Measurements from ENCODE around the gene BBS9.

The BBS9 gene

GRCh38 chr7:33127085-33127484 lies 2.3 kb upstream of the BBS9 start:
- no peak for DNase-seq (ENCODE audit: low read depth)

- DNase-seq (ENCODE audit: low read depth) = no peak
These were observed 754 bp upstream of the BBS9 start for GRCh38 chr7:33128631-33128989.

- no peak for DNase-seq (ENCODE audit: low read depth)
These were observed 416 bp downstream of the BBS9 start for GRCh38 chr7:33129806-33130153.

GRCh38 chr7:33130184-33130583 lies 820 bp downstream of the BBS9 start:
- no peak for DNase-seq (ENCODE audit: low read depth)

GRCh38 chr7:33137103-33137502 lies 7.7 kb downstream of the BBS9 start:
- no peak for DNase-seq (ENCODE audit: low read depth)

DNA sequence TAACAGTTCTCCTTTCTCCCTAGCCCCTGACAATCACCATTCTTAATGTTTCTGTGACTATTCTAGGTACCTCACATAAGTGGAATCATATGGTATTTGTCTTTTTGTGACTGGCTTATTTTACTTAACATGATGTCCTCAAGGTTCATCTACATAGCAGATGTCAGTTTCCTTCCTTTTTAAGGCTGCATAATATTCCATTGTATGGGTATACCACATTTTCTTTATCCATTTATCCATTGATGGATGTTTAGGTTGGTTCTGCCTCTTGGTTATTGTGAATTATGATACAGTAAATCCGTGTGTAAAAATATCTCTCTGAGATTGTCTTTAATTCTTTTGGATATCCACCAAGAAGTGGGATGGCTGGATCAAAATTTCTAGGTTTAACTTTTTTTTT lies 13.2 kb downstream of the BBS9 start:
- DNase-seq (ENCODE audit: low read depth) = no peak

- no peak for DNase-seq (ENCODE audit: low read depth)
These were observed 14.8 kb downstream of the BBS9 start for GRCh38 chr7:33143996-33144718.

GRCh38 chr7:33145156-33145555 lies 15.8 kb downstream of the BBS9 start:
- no peak for DNase-seq (ENCODE audit: low read depth)

DNA sequence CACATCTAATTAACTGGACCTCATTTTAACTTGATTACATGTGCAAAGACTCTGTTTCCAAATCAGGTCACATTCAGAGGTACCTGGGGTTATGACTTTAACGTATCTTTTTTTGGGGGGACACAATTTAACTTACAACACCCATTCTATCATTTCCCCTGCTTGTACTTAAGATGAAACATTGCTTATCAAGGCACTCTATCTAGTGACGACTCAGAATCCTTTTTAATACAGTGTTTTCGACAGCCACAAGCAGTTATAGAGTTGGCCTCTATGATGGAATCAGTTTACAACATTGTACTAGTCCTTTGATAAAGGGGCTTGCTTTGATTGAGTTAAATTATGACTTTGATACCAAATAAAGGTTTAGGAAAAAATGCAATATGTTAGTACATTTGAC lies 22.7 kb downstream of the BBS9 start:
- no peak for DNase-seq (ENCODE audit: low read depth)

GRCh38 chr7:33155811-33156210 lies 26.4 kb downstream of the BBS9 start:
- DNase-seq (ENCODE audit: low read depth) = no peak

DNA sequence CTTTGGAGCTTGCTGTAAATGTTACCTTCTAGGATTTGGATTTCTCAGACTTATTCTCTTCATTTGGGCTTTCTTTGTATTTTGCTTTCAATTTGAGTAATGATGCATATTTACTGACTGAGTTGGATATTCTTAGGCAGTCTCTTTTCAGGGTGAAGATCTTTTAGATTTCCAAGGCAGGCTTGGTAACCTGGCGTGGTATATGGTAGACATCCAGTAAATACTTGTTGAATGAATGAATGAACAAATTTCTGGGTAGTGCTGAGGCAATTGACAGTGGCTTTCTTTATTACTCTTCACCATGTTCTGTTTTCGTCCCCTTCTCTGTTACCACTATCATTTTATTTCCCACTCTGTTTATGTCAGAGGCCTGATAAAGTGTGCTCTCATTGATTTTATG lies 27.1 kb downstream of the BBS9 start:
- no peak for DNase-seq (ENCODE audit: low read depth)

DNA sequence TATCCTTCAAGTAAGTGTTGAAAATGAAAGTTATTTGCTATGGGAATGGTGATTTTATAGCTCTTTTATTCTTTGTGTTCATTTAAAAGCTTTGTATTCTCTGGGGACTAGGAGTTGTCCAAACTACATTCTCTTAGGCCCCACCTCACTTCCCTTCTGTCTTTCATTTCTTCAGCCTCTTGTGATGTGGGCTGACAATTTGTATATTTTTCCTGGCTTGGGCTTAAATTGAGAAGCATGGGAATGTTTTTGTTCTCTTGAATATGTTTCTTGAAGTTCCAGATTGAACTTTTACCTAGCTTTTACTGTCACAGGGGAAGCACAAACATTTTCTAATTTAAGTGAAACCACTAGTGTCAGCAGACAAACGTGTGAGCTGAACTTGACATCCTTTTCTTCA lies 27.9 kb downstream of the BBS9 start:
- no peak for DNase-seq (ENCODE audit: low read depth)

DNA sequence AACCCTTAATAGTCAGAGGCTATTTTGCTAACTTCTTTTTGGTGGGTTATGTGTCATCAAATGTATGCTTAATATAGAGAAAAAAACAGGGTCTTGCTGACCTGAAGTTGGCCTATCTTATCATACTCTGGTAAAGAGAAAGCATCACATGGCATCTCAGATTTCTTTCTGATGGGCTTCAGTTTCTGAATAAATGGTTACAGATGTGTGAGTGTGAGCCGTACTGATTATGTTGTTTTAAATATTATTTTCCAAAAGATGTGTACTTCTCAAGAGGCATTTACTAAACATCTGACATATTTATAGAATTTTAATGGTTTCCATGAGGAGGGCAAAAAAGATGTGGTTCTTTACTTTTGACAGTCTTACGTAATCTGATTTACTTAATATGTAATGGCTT lies 28.4 kb downstream of the BBS9 start:
- no peak for DNase-seq (ENCODE audit: low read depth)

GRCh38 chr7:33177876-33178275 lies 48.5 kb downstream of the BBS9 start:
- DNase-seq (ENCODE audit: low read depth) = no peak

GRCh38 chr7:33179519-33179918 lies 50.2 kb downstream of the BBS9 start:
- DNase-seq (ENCODE audit: low read depth) = no peak

DNA sequence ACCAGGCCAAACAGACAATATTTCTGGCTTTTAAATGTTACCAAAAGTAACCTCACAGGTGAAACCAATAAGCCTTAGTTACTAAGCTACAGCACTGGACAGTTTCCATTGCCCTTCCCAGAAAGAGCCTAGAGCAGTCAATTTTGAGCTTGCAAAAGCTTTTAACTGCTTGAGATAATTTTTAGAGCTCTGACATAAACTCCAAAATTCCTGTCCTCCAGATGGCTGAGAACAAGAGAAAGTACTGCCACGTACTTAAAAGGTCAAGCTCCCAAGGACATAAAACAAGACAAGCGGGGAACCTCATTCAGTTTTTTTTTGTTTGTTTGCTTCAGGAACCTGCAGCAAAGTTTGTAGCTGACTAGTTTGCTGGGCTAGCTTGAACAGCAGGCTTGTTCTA lies 54.1 kb downstream of the BBS9 start:
- DNase-seq (ENCODE audit: low read depth) = no peak

- DNase-seq (ENCODE audit: low read depth) = no peak
These were observed 55.5 kb downstream of the BBS9 start for GRCh38 chr7:33184828-33185227.

DNA sequence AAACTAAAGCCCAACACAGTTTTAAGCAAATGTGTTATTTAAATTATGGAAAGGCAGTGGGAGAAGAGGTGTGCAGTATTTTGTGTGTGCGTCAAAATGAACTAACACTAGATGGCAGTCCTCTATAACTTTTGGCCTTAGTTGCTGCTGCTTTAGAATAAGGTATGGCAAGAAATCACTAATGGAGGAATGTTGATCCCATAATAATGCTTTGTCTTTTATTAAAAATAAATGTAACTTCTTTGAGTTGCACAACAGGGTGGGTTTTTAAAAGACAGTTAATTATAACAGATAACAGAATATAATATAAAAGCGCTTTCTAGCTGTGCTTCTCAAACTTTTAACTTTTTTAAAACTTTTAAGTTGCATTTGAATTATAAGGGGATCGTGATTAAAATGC lies 56.4 kb downstream of the BBS9 start:
- no peak for DNase-seq (ENCODE audit: low read depth)

- DNase-seq (ENCODE audit: low read depth) = no peak
These were observed 56.8 kb downstream of the BBS9 start for GRCh38 chr7:33186192-33186591.

GRCh38 chr7:33190688-33191304 lies 61.4 kb downstream of the BBS9 start:
- DNase-seq (ENCODE audit: low read depth) = no peak

DNA sequence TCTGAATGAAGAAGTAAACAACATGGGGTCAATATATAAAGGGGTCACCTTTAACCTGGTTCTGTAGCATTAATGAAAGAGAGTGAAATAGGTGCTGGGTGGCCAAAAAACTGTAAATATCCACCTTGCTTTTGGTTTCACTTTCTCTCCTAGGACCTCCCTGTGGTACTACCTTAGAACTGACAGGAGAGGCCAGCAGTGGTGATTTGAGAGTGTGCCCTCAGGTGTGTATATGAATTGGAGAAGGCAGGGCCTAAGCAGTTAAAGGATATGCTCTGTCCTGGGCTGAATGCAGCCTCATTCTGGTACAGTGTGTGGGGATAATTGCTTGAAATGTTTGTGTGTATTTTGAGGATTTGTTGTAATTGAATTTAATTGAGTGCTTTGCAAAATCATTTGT lies 62.0 kb downstream of the BBS9 start:
- no peak for DNase-seq (ENCODE audit: low read depth)

- DNase-seq (ENCODE audit: low read depth) = no peak
These were observed 63.4 kb downstream of the BBS9 start for GRCh38 chr7:33192695-33193291.

GRCh38 chr7:33193308-33193864 lies 64.0 kb downstream of the BBS9 start:
- no peak for DNase-seq (ENCODE audit: low read depth)

DNA sequence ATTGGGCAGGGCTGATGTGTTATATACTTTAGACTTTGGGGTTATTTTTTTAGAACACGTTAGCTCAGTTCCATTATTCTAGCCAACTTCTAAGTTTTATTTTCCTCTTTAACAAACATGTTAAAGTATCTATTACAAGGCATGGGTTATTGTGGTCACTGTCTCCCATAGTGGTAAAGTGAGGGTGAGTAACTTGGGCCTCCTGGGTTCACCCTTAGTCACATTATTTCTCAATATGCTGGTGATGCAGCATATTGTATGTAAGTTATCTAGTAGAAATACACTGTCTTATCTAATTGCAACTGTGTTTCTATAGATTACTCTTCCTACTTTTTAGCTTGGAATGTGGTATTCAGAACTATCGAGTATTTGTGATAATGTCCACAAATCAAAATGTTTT lies 65.9 kb downstream of the BBS9 start:
- no peak for DNase-seq (ENCODE audit: low read depth)
